ENCODE results near the gene SIGMAR1.
A peak's percentile ranks its signal among the peaks of the same experiment; 100 is the strongest.

Gene SIGMAR1

GRCh38 chr9:34629491-34629808 is 8.1 kb downstream of the SIGMAR1 start:
- DNase-seq, result no peak

DNA sequence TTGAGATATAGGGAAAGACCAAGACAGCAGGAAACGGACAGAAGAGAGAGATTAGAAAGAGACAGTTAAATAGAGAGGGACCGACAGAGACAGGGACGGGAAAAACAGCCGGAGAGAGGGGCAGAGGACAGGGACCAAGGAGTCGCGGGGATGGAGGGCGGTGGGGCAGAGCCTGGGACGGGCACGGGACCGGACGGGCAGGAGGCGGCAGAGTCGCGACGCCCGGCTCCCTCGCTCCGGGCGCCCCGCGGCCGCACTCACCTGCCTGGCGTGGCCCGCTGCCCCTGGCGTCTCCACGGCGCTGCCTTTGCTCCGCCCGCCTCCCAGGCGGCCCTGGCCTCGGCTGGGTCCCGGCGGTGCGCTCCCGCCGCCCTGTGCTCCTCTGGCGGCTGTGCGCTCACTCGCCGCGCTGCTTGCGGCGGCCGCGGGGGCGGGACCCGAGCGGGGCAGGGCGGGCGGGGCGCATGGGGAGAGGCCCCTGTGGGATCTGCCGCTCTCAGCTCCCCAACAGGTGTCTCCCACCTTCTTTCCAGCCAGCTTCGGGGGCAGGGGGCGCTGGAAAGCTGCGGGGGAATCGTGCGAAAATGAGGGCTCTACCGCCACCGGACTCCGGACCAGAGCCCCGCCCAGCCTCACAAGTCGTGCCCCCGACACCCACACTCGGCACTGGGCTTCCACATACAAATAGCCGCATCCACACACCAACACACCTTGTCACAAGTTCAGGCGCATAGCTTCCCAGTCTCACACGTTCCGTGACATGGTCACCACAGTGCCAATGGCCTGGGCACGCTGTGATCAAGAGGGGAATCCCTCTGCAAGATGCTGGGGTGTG is 8.7 kb downstream of the SIGMAR1 start, which contains the start of gene ARID3C:
TSS of gene ARID3C (minus strand) at position 411 of the 835 bp plus-strand sequence. CDS start 1,052 bp downstream, outside the sequence.
- no peak for DNase-seq

DNA sequence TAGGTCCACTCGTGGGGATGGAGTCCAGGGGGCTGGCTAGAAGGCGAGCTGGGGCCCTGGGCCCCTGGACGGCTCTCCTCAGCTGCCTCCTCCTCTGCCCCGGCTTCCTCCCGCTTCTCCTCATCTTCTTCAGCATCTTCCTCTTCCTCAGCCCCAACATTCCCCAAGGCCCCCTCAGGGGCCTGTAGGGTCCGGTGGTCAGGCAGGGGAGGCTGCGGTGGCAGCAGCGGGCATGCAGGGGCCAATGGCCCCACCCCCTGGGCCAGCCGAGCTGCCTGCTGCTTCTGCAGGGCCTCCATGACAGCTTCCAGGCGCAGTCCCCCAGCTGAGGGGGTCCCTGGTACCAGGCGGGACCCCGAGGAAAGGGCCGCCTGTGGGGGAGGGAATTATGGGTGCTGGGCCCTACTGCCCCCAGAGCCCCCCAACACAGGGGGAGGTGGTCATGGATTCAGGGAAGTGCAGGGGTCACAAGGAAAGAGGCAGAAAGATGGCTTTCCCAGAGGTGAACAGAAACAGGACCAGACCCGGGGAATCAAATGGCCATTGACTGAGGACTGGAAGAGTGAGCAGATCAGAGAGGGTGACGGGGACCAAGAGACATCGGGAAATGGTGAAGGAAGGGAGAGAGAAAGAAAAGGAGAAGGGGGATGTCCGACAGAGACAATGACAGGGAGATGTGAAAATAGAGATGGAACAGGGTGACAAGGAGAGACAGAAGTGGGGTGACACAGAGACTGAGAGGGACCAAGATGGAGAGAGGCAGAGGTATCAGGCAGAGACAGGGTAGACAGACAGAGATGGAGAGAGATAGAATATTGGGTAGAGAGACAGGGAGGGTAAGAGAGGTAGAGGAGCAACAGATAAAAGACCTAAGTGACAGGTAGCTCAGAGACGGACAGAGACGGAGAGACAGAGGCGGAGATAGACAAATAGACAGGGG is 9.6 kb downstream of the SIGMAR1 start:
- DNase-seq, result no peak

GRCh38 chr9:34625186-34625486 is 12.5 kb downstream of the SIGMAR1 start:
- DNase-seq, result no peak

GRCh38 chr9:34624475-34625185 is 13.0 kb downstream of the SIGMAR1 start:
- DNase-seq, result no peak

- no peak for DNase-seq
Measured at GRCh38 chr9:34623374-34624235, 14.0 kb downstream of the SIGMAR1 start.

DNA sequence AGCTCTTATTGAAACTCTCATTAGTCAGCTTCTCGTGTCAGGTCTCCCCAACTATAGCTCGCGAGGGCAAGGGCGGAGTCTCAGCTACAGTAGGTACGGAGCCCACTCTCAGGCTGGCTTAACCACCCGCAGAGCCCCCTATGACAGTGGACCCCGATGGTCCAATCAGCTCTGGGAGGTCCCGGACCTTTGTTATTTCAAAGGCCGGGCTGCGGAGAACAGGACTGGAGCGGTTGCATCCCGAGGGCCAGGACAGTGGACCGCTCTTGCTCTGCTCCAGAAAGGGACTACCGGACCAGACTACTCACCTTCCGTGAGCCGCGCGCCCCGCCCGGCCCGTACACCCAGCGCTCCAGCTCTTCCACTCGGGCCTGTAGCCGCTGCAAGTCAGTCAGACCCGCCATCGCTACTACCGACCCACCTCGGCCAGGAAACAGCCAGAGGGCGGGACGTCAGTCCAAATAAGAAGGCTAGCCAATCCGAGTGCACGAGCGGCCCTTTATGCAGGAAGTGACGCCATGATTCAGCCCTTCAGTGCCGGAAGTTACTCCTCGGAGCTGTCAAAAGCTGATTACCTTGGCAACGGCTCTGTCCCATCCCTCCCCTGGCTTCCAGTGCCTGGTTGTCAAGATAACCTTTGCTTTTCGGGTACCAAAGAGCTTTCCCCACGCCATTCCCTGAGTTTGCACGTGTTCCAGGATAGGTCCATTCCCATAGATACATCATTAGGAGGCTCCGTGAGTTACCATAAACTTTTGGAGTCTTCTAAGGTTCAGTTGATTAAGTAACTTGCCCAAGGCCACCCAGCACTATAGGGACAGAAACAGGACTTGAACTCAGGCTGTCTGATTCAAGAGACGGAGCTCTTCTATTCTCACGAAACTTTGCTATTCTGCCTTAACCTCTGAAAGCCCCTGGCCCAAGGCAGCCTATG is 17.3 kb downstream of the SIGMAR1 start, which contains the start of gene DCTN3:
TSS of gene DCTN3 (minus strand) at position 435 of the 934 bp plus-strand sequence. CDS start at position 404, 31 bp downstream.
- peak; percentile 96 for DNase-seq

GRCh38 chr9:34615132-34615531 is 22.5 kb downstream of the SIGMAR1 start:
- no peak for DNase-seq

DNA sequence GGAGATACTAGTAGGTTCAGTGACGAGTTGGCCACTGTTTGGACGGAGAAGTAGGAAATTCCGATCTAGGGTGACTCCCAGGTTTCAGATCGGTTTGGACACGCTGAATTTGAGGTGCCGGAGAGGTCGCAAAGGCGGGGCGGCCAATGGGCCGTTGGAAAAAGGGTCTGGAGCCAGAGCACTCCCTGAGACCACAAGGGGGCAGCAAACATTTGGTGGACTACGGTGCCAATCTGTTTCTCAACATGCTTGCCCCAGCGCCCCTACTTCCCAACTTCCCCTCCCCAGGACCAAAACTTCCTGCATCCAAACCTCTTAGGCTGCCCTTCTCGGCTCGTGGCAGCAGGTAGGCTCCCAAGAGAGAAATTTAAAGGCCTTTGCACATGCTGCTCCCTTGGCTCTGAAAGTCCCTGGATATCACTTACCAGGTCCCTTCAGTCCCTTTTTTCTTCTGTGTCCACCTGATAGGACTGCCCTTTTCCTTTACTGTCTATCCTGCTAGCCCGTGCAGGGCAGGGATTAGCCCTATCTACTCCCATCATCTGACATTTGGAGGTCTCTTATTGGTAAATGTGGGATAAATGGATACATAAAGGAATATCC is 24.7 kb downstream of the SIGMAR1 start:
- DNase-seq, result peak; percentile 78

- peak; percentile 91 to 94 for DNase-seq
Measured at GRCh38 chr9:34611811-34612787, 25.5 kb downstream of the SIGMAR1 start, which contains the start of gene RPP25L. Gene RPP25L (minus strand): TSS chr9:34612097. CDS start chr9:34611296, 801 bp downstream.

DNA sequence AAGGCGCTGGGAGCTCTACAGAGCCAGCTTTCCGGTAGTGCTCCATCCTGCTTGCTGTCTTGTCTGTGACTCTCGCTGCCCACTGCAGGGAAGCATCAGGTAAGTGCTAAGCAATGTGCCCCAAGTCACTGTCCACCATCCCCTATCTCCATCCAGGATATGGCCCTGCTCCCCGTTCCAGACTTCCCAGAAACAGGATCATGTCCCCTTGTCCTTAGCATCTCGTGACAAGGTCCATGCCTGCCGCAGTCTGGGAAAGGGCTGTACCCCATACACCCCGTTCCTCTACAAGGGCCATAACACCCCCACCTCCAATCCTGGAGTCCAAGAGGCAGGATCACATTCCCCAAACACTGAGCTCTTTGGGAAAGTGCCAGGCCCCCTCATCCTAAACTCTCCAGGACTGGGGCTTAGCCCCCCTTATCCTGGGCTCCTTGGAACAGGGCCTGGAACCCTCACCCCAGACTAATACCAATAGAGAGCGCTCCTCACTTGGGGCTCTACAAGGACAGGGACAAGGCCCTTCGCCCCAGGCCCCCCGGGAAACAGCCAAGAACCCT is 26.3 kb downstream of the SIGMAR1 start:
- no peak for DNase-seq

DNA sequence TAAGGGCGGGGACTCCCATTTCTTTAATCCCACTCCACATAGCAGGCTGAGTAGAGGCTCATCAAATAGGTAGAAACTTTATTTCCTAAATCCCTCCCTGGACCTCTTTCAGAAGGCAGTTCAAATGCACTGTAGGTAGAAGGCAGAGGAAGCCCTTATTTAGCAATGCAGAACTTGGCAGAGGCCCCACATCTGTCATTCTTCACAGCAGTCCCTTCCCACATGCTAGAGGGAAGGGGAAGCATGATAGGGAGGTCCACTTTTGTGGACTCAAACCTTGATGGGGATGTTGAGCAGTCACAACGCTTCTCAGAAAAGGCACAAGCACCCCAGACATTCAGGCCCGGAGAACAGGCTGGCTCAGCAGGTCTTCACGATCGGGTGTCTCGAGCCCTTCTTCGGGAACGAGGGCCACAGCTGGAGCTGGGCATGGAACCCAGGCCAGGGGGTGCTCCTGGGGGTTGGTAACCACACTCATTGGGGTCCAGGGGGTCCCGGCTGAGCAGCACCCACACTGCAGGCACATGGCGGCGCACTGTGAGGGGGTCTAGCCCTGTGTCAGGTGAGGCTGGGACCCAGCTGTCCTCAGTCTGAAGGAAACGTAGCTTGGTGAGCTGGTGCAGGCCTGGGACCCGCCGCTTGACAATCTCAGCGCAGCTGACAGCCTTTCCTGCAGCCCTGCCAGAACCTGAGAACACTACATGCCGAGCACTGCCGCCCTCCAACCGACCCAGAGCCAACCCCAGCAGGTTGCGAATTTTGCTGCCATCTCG is 27.0 kb downstream of the SIGMAR1 start:
- peak; percentile 49 to 51 for DNase-seq

GRCh38 chr9:34607331-34607730 is 30.3 kb downstream of the SIGMAR1 start:
- DNase-seq, result no peak

- DNase-seq, result no peak
Measured at GRCh38 chr9:34606905-34607304, 30.7 kb downstream of the SIGMAR1 start.

GRCh38 chr9:34606190-34606589 is 31.4 kb downstream of the SIGMAR1 start:
- DNase-seq, result no peak

GRCh38 chr9:34603610-34604231 is 33.9 kb downstream of the SIGMAR1 start:
- DNase-seq, result peak; percentile 75 to 78

DNA sequence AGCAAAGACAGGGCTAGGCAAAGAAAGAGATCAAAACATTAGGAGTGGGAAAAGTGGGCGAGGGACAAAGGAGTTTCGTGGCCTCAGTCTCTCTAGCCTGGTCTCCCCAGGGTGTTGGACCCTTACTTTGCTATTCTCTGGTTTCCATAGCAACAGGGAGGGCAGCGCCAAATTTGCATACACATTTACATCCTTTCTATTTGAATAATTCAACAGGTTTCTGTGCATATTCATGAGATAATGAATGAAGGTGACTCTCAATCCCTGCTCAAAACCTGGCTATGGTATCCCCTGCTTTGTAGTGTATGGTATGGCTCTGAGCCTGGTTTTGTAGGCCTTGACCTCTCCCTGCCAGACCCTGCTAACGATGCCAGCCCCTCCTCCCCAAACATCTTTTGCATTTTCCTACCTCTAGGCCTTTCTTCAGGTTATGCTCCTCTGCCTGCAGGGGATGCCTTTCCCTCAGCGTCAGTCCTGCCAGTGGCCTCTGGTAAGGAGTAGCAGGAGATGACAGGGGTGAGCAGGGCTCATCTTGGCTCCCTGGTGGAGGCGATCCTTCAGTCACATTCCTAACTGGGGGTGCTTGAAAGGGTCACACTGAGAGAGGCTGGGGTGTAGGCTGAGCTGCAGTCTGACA is 35.5 kb downstream of the SIGMAR1 start:
- no peak for DNase-seq

All from inflammatory macrophage (primary cell).